K562 (cell line): ENCODE data around the gene SH3RF1. TPM values are rescaled to one million over a fixed set of nuclear protein-coding genes. Genes with fewer than 3 reads are reported as not detected.

Experiments used
- ATAC-seq: fragments of 200-7000 bp; cut with Tn5 transposase; 3 replicates; pipeline ENCODE4 v1.9.1; 2020; ENCODE audit warnings: moderate library complexity
- BruUV-seq: library from RNA; stranded (reverse); fragments of 400-500 nt; replicated peaks from 2 replicates; lab custom pipeline; 2021; lab: Mats Ljungman, UMichigan
- CTCF ChIA-PET: fragments of 300-600 bp; formaldehyde crosslinking; extraction: SDS; loops from one replicate; lab custom pipeline; 2021; ENCODE audit warnings: low intra/inter-chr PET ratio; lab: Yijun Ruan, JAX
- POLR2A ChIA-PET: fragments of 300-600, 350-650 bp; sonication (Branson Sonifier 250); formaldehyde crosslinking; extraction: SDS; loops from one replicate; lab custom pipeline; 2021; ENCODE audit warnings: antibody characterized with exemption, inconsistent platforms; lab: Yijun Ruan, JAX
- DNase-seq, 4 experiments: peaks; one replicate each; pipeline versions ENCODE4 v3.0.0 to v3.0.0-alpha.2; 2011 to 2018; ENCODE audit warnings: low spot score in 3 of 4, mixed read lengths in 3 of 4; ENCODE audit errors: extremely low read depth in 1 of 4
- FAIRE-seq: peaks from 2 replicates; lab custom pipeline; 2011; peaks lifted over from hg19 to GRCh38; lab: Jason Lieb, UNC
- H2AFZ ChIP-seq: 2 replicates; pipeline ENCODE4 v1.6.0; 2011; ENCODE audit warnings: low read depth, low read length, control low read depth, inconsistent platforms
- H3K27ac ChIP-seq: fragments of 200-600 bp; 3 replicates; pipeline ENCODE4 v1.8.0; 2011; ENCODE audit warnings: low read depth, mild to moderate bottlenecking, control low read depth, inconsistent platforms, low read length, moderate library complexity, mixed read lengths; ENCODE audit errors: extremely low read depth
- H3K27me3 ChIP-seq, 2 experiments: fragments of 300-600 bp in 1 of 2; 2 replicates in 1 of 2; 3 replicates in 1 of 2; pipeline versions ENCODE4 v1.6.0 to v1.8.0; 2011; ENCODE audit warnings: inconsistent platforms in 2 of 2, low read length in 2 of 2, mild to moderate bottlenecking in 1 of 2, mixed read lengths in 1 of 2, moderate library complexity in 1 of 2; ENCODE audit not compliant: control insufficient read depth in 2 of 2, insufficient read depth in 2 of 2
- H3K36me3 ChIP-seq: fragments of 300-600 bp; 3 replicates; pipeline ENCODE4 v1.8.0; 2011; ENCODE audit warnings: mild to moderate bottlenecking, low read length, inconsistent platforms; ENCODE audit not compliant: control insufficient read depth, insufficient read depth
- H3K4me1 ChIP-seq, 2 experiments: fragments of 200-600 bp in 1 of 2; replicated peaks in 1 of 2; 2 replicates in 1 of 2; 3 replicates in 1 of 2; pipeline versions ENCODE4 v1.5.1 to v1.8.0; 2011; ENCODE audit warnings: inconsistent platforms in 2 of 2, low read length in 2 of 2, mild to moderate bottlenecking in 1 of 2, mixed read lengths in 1 of 2, moderate library complexity in 1 of 2; ENCODE audit not compliant: control insufficient read depth in 2 of 2, insufficient read depth in 2 of 2
- H3K4me2 ChIP-seq: 2 replicates; pipeline ENCODE4 v1.6.1; 2011; ENCODE audit warnings: low read length, control low read depth, inconsistent platforms, mixed read lengths; ENCODE audit not compliant: insufficient read depth
- H3K4me3 ChIP-seq: fragments of 200-600 bp; sonication (generic), shearing (Covaris generic); 2 replicates; pipeline ENCODE4 v1.5.1; 2016; ENCODE audit warnings: control low read depth, inconsistent platforms
- H3K79me2 ChIP-seq: fragments of 200-600 bp; 3 replicates; pipeline ENCODE4 v1.8.0; 2011; ENCODE audit warnings: low read length, inconsistent platforms; ENCODE audit not compliant: control insufficient read depth, insufficient read depth
- H3K9ac ChIP-seq, 2 experiments: 2 replicates each; pipeline versions ENCODE4 v1.6.0 to v1.6.1; 2011; ENCODE audit warnings: low read depth in 2 of 2, low read length in 2 of 2, control low read depth in 1 of 2, inconsistent platforms in 1 of 2, mild to moderate bottlenecking in 1 of 2, mixed read lengths in 1 of 2; ENCODE audit not compliant: insufficient read depth in 1 of 2
- H3K9me1 ChIP-seq: one replicate; pipeline ENCODE4 v1.6.0; 2011; ENCODE audit warnings: inconsistent platforms, mild to moderate bottlenecking, low read length, moderate library complexity; ENCODE audit not compliant: control insufficient read depth, insufficient read depth
- H3K9me3 ChIP-seq: replicated peaks from 2 replicates; pipeline ENCODE4 v1.5.1; 2011; ENCODE audit warnings: low read depth, low read length, inconsistent platforms; ENCODE audit not compliant: control insufficient read depth, insufficient read depth
- H4K20me1 ChIP-seq: replicated peaks from 2 replicates; pipeline ENCODE4 v1.6.1; 2011; ENCODE audit warnings: low read length, inconsistent platforms, mixed read lengths; ENCODE audit not compliant: control insufficient read depth, insufficient read depth
- EP400 ChIP-seq: fragments of 450-650 bp; IDR thresholded peaks from 2 replicates; pipeline ENCODE4 v1.6.1; 2017; ENCODE audit warnings: antibody characterized with exemption, mild to moderate bottlenecking, moderate library complexity
- ESRRA ChIP-seq: fragments of 450-650 bp; IDR thresholded peaks from 2 replicates; pipeline ENCODE4 v1.6.1; 2014; ENCODE audit warnings: low read depth, mild to moderate bottlenecking, moderate library complexity, borderline replicate concordance
- FOXJ3 ChIP-seq: sonication (generic); formaldehyde crosslinking; IDR thresholded peaks from 2 replicates; pipeline ENCODE4 v1.4.0; 2020; ENCODE audit warnings: mild to moderate bottlenecking, missing genetic modification reagents
- NR2C2 ChIP-seq, 2 experiments: fragments of 200-800 bp in 1 of 2; sonication (Bioruptor generic) in 1 of 2; sonication (generic) in 1 of 2; formaldehyde crosslinking in 1 of 2; IDR thresholded peaks; 2 replicates each; pipeline versions ENCODE4 v1.6.1 to v1.8.0; 2016 to 2022; ENCODE audit warnings: mild to moderate bottlenecking in 1 of 2, missing compliant biosample characterization in 1 of 2, missing genetic modification characterization in 1 of 2, missing genetic modification reagents in 1 of 2
- ZNF57 ChIP-seq: fragments of 450-650 bp; formaldehyde crosslinking; IDR thresholded peaks from 2 replicates; pipeline ENCODE4 v1.4.0; 2020; ENCODE audit warnings: mild to moderate bottlenecking, moderate library complexity
- WGBS: fragments of 100-300 bp; shearing (Covaris generic); methylation state at CpG from one replicate; pipeline ENCODE4 v1.1.6; 2016; ENCODE audit warnings: low coverage, mixed read lengths; ENCODE audit not compliant: insufficient coverage; ENCODE audit errors: missing lambda C conversion rate; 5-methylcytosine and 5-hydroxymethylcytosine counted together
- in situ Hi-C: fragments of 300-500 bp; cut with MboI; formaldehyde crosslinking; loops from 4 replicates; pipeline ENCODE4 v1.15.0; 2018; ENCODE audit warnings: inconsistent platforms, mixed read lengths
- intact Hi-C: fragments of 100-400 bp; cut with micrococcal nuclease; formaldehyde crosslinking; loops from 2 replicates; pipeline ENCODE4 v1.14.2; 2022
- polyA plus RNA-seq, 8 experiments: library from polyadenylated mRNA; depleted of rRNA in 4 of 8; stranded (reverse) in 5 of 8; unstranded in 3 of 8; fragments of >200 nt; fragmentation: Nextera tagmentation in 2 of 8; fragmentation: Illumina TruSeq in 1 of 8; extraction: Ambion mirVana in 2 of 8; extraction: Trizol in 1 of 8; gene quantifications; 2 replicates each; pipeline versions ENCODE4 v1.2.1 to v1.2.3, GENCODE V29; 2011 to 2014; ENCODE audit warnings: inconsistent platforms in 1 of 8, missing spikeins in 1 of 8
- total RNA-seq, 7 experiments: library from RNA; depleted of rRNA in 6 of 7; stranded (reverse); fragments of >200 nt in 6 of 7; fragmentation: Illumina TruSeq in 2 of 7; extraction: Trizol in 2 of 7; gene quantifications; 2 replicates each; pipeline versions ENCODE4 v1.2.1 to v1.2.3, GENCODE V29; 2011 to 2021; ENCODE audit warnings: low replicate concordance in 1 of 7

The SH3RF1 gene
- total and polyA plus RNA-seq, 9 of the 15 experiments (the other 6 are each of a cell fraction or from before 2014, with no cell fraction given) = 0.04 to 0.16 (median 0.11) TPM; not detected in 6

DNA sequence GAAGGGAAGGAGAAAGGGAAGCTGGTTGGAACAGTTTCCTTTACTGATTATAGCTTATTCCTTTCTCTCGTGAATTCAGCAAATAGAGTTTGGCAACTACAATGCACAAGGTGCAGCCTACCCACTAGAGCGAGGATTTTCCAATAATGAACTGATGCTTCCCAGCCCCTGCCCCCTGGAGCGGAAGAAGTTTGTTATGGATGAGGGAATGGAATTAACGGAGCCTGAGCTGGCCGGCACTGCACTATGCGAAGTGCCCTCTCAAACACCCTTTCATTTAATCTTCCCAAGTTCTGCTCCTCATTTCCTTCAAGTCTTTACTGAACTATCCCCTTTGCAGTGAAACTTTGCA lies 218.2 kb downstream of the SH3RF1 start (continued):
- no peak for TF ChIP-seq FOXJ3 (CRISPR knock-in tag)

DNA sequence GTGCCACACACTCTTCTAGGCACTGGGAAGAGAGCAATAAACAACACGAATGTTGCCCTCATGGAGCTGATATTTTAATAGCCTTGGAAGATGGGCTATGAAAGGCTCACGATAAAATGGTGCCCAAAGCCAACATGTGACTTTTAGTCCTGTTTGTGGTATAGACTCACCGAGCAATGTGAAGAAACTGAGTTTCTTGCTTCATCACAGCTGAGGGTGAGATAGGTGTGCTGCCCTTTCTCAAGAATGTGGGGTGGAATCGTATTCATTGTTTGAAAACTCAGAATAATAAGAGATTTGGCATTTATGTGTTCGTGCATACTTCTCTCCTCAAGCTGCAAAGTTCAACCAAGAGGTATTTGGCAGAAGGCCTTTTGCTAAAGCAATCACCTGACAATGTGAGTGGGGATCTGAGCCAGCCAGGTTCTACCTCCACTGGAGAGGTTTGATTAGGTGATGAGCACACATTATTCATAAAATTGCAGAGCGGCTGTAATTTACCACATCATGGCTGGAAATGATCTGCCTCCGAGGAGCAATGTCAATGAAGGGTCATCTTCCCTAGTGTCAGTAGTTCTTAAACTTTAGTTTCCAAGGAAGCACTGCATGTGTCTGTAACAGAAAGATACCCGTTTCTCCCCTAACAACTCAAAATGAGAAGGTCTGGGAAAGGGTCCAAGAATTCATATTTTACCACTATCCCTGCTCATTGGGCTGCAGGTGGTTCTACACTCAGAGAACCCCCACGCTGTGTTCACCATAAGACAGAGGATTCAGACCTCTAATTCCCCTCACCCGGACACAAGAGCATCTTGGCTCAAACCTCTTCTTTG lies 218.8 kb downstream of the SH3RF1 start:
- WGBS = 1% methylated on average over 10 of the region's 10 CpGs
- H3K4me2 ChIP-seq = no peak overlapping the region
- ATAC-seq (no peak), DNase-seq (no peak), FAIRE-seq (no peak)
- no peaks in the 10 kb centered on the region for H3K36me3 ChIP-seq
- H3K9ac ChIP-seq = no peak overlapping the region
- H3K27me3 ChIP-seq = peaks cover 35 to 36% of the 10 kb centered on the region in 2 experiments; a peak in 4 of 5 replicates
- TF ChIP-seq ESRRA = no peak
- TF ChIP-seq EP400 = no peak
- TF ChIP-seq NR2C2 (CRISPR knock-in tag; IDR thresholded peaks at IDR 0.05) = no peak
- no peak for TF ChIP-seq NR2C2 (tag; IDR thresholded peaks at IDR 0.05)
- no peak for TF ChIP-seq ZNF57 (CRISPR knock-in tag)
- no peaks in the 10 kb centered on the region for H3K9me3 ChIP-seq
- intact Hi-C loops (no loop called here), in situ Hi-C loops (no loop called here)
- POLR2A ChIA-PET = interaction anchor here (1.0 kb wide), 1 partner anchor 10 kb away, joined by 3 read pairs; no protein-coding TSS in a partner anchor
- no peaks in the 10 kb centered on the region for H3K4me1 ChIP-seq
- no peak overlapping the region for H2AFZ ChIP-seq
- no peak overlapping the region for H3K27ac ChIP-seq
- no peaks in the 10 kb centered on the region for H4K20me1 ChIP-seq
- no peak overlapping the region for H3K4me3 ChIP-seq
- H3K79me2 ChIP-seq = no peaks in the 10 kb centered on the region
- CTCF ChIA-PET = no interaction called here
- H3K9me1 ChIP-seq = no peaks in the 10 kb centered on the region
- BruUV-seq = no TSS peak
